BLaER1 treated with 17β-estradiol and CSF1 and Interleukin-3, amounts not matched to agents 10 nM and 100 nM (cell line): ENCODE measurements around the gene HOATZ.

ENCODE experiments used
- H3K27ac ChIP-seq, 11 experiments: shearing (Covaris generic); formaldehyde crosslinking; 2 replicates each; pipeline ENCODE4 v1.8.1; 2022
- H3K27me3 ChIP-seq, 11 experiments: shearing (Covaris generic); formaldehyde crosslinking; 2 replicates each; pipeline ENCODE4 v1.8.1; 2022
- H3K36me3 ChIP-seq, 11 experiments: shearing (Covaris generic); formaldehyde crosslinking; 2 replicates each; pipeline ENCODE4 v1.8.1; 2022
- H3K4me1 ChIP-seq, 10 experiments: shearing (Covaris generic); formaldehyde crosslinking; 2 replicates each; pipeline ENCODE4 v1.8.1; 2022
- H3K4me2 ChIP-seq, 11 experiments: shearing (Covaris generic); formaldehyde crosslinking; 2 replicates each; pipeline ENCODE4 v1.8.1; 2022
- H3K4me3 ChIP-seq, 10 experiments: shearing (Covaris generic); formaldehyde crosslinking; 2 replicates each; pipeline ENCODE4 v1.8.1; 2022
- H3K9ac ChIP-seq, 11 experiments: shearing (Covaris generic); formaldehyde crosslinking; 2 replicates each; pipeline ENCODE4 v1.8.1; 2022
- H3K9me3 ChIP-seq, 11 experiments: shearing (Covaris generic); formaldehyde crosslinking; replicated peaks in 1 of 11; 2 replicates each; pipeline ENCODE4 v1.8.1; 2022
- H4K20me1 ChIP-seq, 11 experiments: shearing (Covaris generic); formaldehyde crosslinking; 2 replicates each; pipeline ENCODE4 v1.8.1; 2022
- Cebpa-rat ChIP-seq, 11 experiments: shearing (Covaris generic); IDR thresholded peaks; 2 replicates each; pipeline ENCODE4 v1.8.1; 2022

HOATZ gene

GRCh38 chr11:111514216-111515031 lies at the start of gene HOATZ:
TSS of gene HOATZ (plus strand) at chr11:111514778. CDS start at chr11:111514785, 7 bp downstream.
- H4K20me1 ChIP-seq: no peaks in the 10 kb centered on the region
- H3K9ac ChIP-seq: no peak within 1 kb of the TSS
- H3K9me3 ChIP-seq: peaks cover 11 to 24% (median 16%) of the 10 kb centered on the region in 11 experiments
- H3K4me2 ChIP-seq: no peak within 1 kb of the TSS
- no peak within 1 kb of the TSS for H3K4me3 ChIP-seq
- no peak for TF ChIP-seq Cebpa-rat (IDR thresholded peaks at IDR 0.05)
- no peaks in the 10 kb centered on the region for H3K36me3 ChIP-seq
- H3K27ac ChIP-seq: no peak within 1 kb of the TSS
- peaks cover 16 to 36% (median 33%) of the 10 kb centered on the region in 11 experiments for H3K27me3 ChIP-seq
- no peaks in the 10 kb centered on the region for H3K4me1 ChIP-seq

GRCh38 chr11:111465400-111465799 lies 49.2 kb upstream of the HOATZ start:
- Histone ChIP-seq H4K20me1 (no peaks in the 10 kb centered on the region), H3K27me3 (no peaks in the 10 kb centered on the region), H3K9ac (no peak overlapping the region), H3K9me3 (no peaks in the 10 kb centered on the region), H3K36me3 (no peaks in the 10 kb centered on the region), H3K4me2 (peak overlapping the region in 1 of 11 experiments; percentile 29; a peak in 1 of 22 replicates), H3K4me1 (peaks cover 12 to 20% (median 18%) of the 10 kb centered on the region in 10 experiments), H3K27ac (no peak overlapping the region), H3K4me3 (no peak overlapping the region)
- TF ChIP-seq Cebpa-rat (IDR thresholded peaks at IDR 0.05): no peak

- Histone ChIP-seq H3K4me3 (no peak overlapping the region), H3K36me3 (no peaks in the 10 kb centered on the region)
Observed at GRCh38 chr11:111466615-111467014, 48.0 kb upstream of the HOATZ start.

GRCh38 chr11:111469200-111469599 lies 45.4 kb upstream of the HOATZ start:
- H4K20me1 ChIP-seq: no peaks in the 10 kb centered on the region
- H3K9ac ChIP-seq: peak overlapping the region in 3 of 11 experiments; percentile 11 to 58 (median 21); a peak in 4 of 22 replicates
- no peaks in the 10 kb centered on the region for H3K36me3 ChIP-seq
- TF ChIP-seq Cebpa-rat (IDR thresholded peaks at IDR 0.05): peak in 2 of 11 experiments; percentile 57 to 58; a peak in 3 of 22 replicates
- no peak overlapping the region for H3K4me3 ChIP-seq
- peak overlapping the region in 5 of 11 experiments; percentile 36 to 72 (median 64); a peak in 9 of 22 replicates for H3K27ac ChIP-seq
- H3K27me3 ChIP-seq: no peaks in the 10 kb centered on the region
- H3K4me2 ChIP-seq: peak overlapping the region; percentile 36 to 76 (median 63)
- peaks cover 12 to 20% (median 18%) of the 10 kb centered on the region in 10 experiments for H3K4me1 ChIP-seq
- peaks cover 0 to 12% (median 5%) of the 10 kb centered on the region in 11 experiments; a peak in 9 of 22 replicates for H3K9me3 ChIP-seq

More at GRCh38 chr11:111466615-111467014, 48.0 kb upstream of the HOATZ start:
- TF ChIP-seq Cebpa-rat (IDR thresholded peaks at IDR 0.05): no peak
- H3K4me2 ChIP-seq: no peak overlapping the region
- H4K20me1 ChIP-seq: no peaks in the 10 kb centered on the region
- H3K4me1 ChIP-seq: peaks cover 12 to 20% (median 18%) of the 10 kb centered on the region in 10 experiments
- no peak overlapping the region for H3K27ac ChIP-seq
- no peaks in the 10 kb centered on the region for H3K27me3 ChIP-seq
- H3K9me3 ChIP-seq: no peaks in the 10 kb centered on the region
- no peak overlapping the region for H3K9ac ChIP-seq

GRCh38 chr11:111472228-111472627 lies 42.4 kb upstream of the HOATZ start:
- H3K27ac ChIP-seq: no peak overlapping the region
- no peak for TF ChIP-seq Cebpa-rat (IDR thresholded peaks at IDR 0.05)
- H3K4me2 ChIP-seq: no peak overlapping the region
- H3K9me3 ChIP-seq: peaks cover 16 to 35% (median 22%) of the 10 kb centered on the region in 11 experiments; a peak in 21 of 22 replicates
- H3K4me1 ChIP-seq: peaks cover 12 to 20% (median 18%) of the 10 kb centered on the region in 10 experiments
- no peaks in the 10 kb centered on the region for H3K27me3 ChIP-seq
- H3K36me3 ChIP-seq: no peaks in the 10 kb centered on the region
- H3K9ac ChIP-seq: no peak overlapping the region
- no peak overlapping the region for H3K4me3 ChIP-seq
- H4K20me1 ChIP-seq: no peaks in the 10 kb centered on the region

GRCh38 chr11:111474432-111474831 lies 40.1 kb upstream of the HOATZ start:
- TF ChIP-seq Cebpa-rat (IDR thresholded peaks at IDR 0.05): no peak
- Histone ChIP-seq H4K20me1 (no peaks in the 10 kb centered on the region), H3K9ac (no peak overlapping the region)

GRCh38 chr11:111476366-111476765 lies 38.2 kb upstream of the HOATZ start:
- TF ChIP-seq Cebpa-rat (IDR thresholded peaks at IDR 0.05): no peak
- Histone ChIP-seq H3K4me1 (peaks cover 0 to 15% (median 5%) of the 10 kb centered on the region in 10 experiments; a peak in 11 of 20 replicates), H3K4me3 (no peak overlapping the region), H3K27me3 (no peaks in the 10 kb centered on the region), H3K9ac (no peak overlapping the region), H3K36me3 (no peaks in the 10 kb centered on the region), H3K27ac (no peak overlapping the region), H3K4me2 (no peak overlapping the region), H3K9me3 (peaks cover 21 to 48% (median 29%) of the 10 kb centered on the region in 11 experiments; a peak in 21 of 22 replicates), H4K20me1 (no peaks in the 10 kb centered on the region)

More at GRCh38 chr11:111474432-111474831, 40.1 kb upstream of the HOATZ start:
- peaks cover 7 to 15% (median 14%) of the 10 kb centered on the region in 10 experiments for H3K4me1 ChIP-seq
- no peaks in the 10 kb centered on the region for H3K36me3 ChIP-seq
- H3K27me3 ChIP-seq: no peaks in the 10 kb centered on the region
- no peak overlapping the region for H3K27ac ChIP-seq
- H3K9me3 ChIP-seq: peaks cover 19 to 43% (median 27%) of the 10 kb centered on the region in 11 experiments; a peak in 21 of 22 replicates
- H3K4me3 ChIP-seq: no peak overlapping the region
- no peak overlapping the region for H3K4me2 ChIP-seq

- peaks cover 26 to 52% (median 31%) of the 10 kb centered on the region in 11 experiments; a peak in 21 of 22 replicates for H3K9me3 ChIP-seq
Observed at GRCh38 chr11:111476956-111477355, 37.6 kb upstream of the HOATZ start.

GRCh38 chr11:111477898-111478297 lies 36.7 kb upstream of the HOATZ start:
- Histone ChIP-seq H3K27ac (no peak overlapping the region), H3K27me3 (no peaks in the 10 kb centered on the region), H3K9me3 (peaks cover 23 to 60% (median 36%) of the 10 kb centered on the region in 11 experiments), H3K36me3 (no peaks in the 10 kb centered on the region), H3K9ac (no peak overlapping the region), H3K4me1 (peaks cover 0 to 15% (median 5%) of the 10 kb centered on the region in 10 experiments; a peak in 10 of 20 replicates), H4K20me1 (no peaks in the 10 kb centered on the region), H3K4me3 (no peak overlapping the region), H3K4me2 (no peak overlapping the region)
- TF ChIP-seq Cebpa-rat (IDR thresholded peaks at IDR 0.05): no peak

More at GRCh38 chr11:111476956-111477355, 37.6 kb upstream of the HOATZ start:
- no peak for TF ChIP-seq Cebpa-rat (IDR thresholded peaks at IDR 0.05)
- Histone ChIP-seq H3K4me1 (peaks cover 0 to 15% (median 5%) of the 10 kb centered on the region in 10 experiments; a peak in 11 of 20 replicates), H3K27ac (no peak overlapping the region), H4K20me1 (no peaks in the 10 kb centered on the region), H3K27me3 (no peaks in the 10 kb centered on the region), H3K9ac (no peak overlapping the region), H3K4me3 (no peak overlapping the region), H3K36me3 (no peaks in the 10 kb centered on the region), H3K4me2 (no peak overlapping the region)
